Testis (tissue), 3 donors: Measurements from ENCODE around the gene ARMC2. TPM values are rescaled to one million over a fixed set of nuclear protein-coding genes. Genes with fewer than 3 reads are reported as not detected.

Source experiments
- DNase-seq: peaks from one replicate; pipeline ENCODE4 v3.0.0-alpha.2; 2019
- H3K27ac ChIP-seq, 2 donors: fragments of 200-600 bp; sonication (generic); one replicate each; pipeline ENCODE4 v1.5.1; 2019
- H3K27me3 ChIP-seq: fragments of 200-600 bp; sonication (generic); one replicate; pipeline ENCODE4 v1.5.1; 2019
- H3K36me3 ChIP-seq: fragments of 200-600 bp; sonication (generic); one replicate; pipeline ENCODE4 v1.5.1; 2017; ENCODE audit warnings: low read depth; ENCODE audit errors: missing control alignments
- H3K4me1 ChIP-seq: fragments of 200-600 bp; sonication (generic); one replicate; pipeline ENCODE4 v1.5.1; 2019
- H3K4me3 ChIP-seq, 2 donors: fragments of 200-600 bp; sonication (generic); one replicate each; pipeline ENCODE4 v1.5.1; 2017 to 2019
- H3K9me3 ChIP-seq: fragments of 200-600 bp; sonication (generic); one replicate; pipeline ENCODE4 v1.5.1; 2017
- POLR2A ChIP-seq: fragments of 450-650 bp; IDR thresholded peaks from one replicate; pipeline ENCODE4 v1.6.1; 2017; ENCODE audit warnings: antibody characterized with exemption, mild to moderate bottlenecking, moderate library complexity
- WGBS, 2 donors: methylation state at CpG; one replicate each; pipeline ENCODE4 v1.1.5; 2018; 5-methylcytosine and 5-hydroxymethylcytosine counted together
- intact Hi-C: fragments of 100-400 bp; cut with DNase I; formaldehyde crosslinking; loops from one replicate; pipeline ENCODE4 v1.15.1; 2023; ENCODE audit warnings: low total_unique reads
- polyA plus RNA-seq: library from polyadenylated mRNA; stranded (reverse); fragments of 350-450 nt; fragmentation: Illumina TruSeq; extraction: RNeasy Lipid Tissue Mini Kit (QIAGEN cat#74804); gene quantifications from one replicate; pipeline ENCODE4 v1.2.3, GENCODE V29; 2014; ENCODE audit warnings: low read depth, low replicate concordance; ENCODE audit not compliant: insufficient read depth
- total RNA-seq, 2 donors: library from RNA; depleted of rRNA; stranded (reverse); fragments of >200 nt; gene quantifications; one replicate each; pipeline ENCODE4 v1.2.3, GENCODE V29; 2016
- TF ChIP-seq, protein P1 (sequence below), 3 experiments: fragments of 450-650 bp in 2 of 3; fragments of 200-600 bp in 1 of 3; sonication (generic) in 1 of 3; IDR thresholded peaks; one replicate each; pipeline ENCODE4 v1.5.1; 2016 to 2019; ENCODE audit warnings: antibody characterized with exemption in 3 of 3, mild to moderate bottlenecking in 2 of 3, moderate library complexity in 1 of 3

Gene ARMC2
- total and polyA plus RNA-seq, 3 donors from 2014 or later: 24.0 to 78.6 (median 51.4) TPM

DNA sequence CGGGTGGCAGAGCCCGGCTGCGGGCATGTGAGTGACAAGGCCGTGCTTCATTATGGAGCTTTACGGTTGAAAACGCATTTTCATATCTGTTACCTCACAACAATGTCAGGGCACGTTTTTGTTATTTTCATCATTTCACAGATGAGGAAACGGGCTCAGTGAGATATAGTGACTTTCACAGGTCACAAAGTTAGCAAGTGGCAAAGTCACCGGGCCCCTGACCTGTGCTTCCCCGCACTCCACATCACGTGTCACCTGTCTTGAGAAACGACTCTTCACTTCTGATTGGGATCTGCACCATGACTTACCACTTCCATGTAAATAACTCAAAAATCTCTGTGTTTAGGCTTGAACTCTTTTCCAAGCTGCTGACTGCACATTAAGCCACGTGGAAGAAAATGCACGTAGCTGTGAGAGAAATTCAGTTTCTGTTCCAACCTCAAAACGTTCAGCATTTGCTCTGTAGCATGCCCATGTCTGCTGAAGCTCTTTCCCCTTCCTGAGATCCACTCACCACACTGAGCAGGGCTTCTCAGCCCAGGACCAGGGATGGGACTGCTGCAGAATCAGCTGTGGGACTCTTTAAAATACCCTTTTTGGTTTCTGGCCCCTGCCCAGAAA, 107.2 kb downstream of the ARMC2 start:
- H3K4me1 ChIP-seq: peaks cover 12% of the 10 kb centered on the region
- no peaks in the 10 kb centered on the region for H3K36me3 ChIP-seq
- DNase-seq: no peak
- TF ChIP-seq POLR2A: no peak
- TF ChIP-seq, protein P1, sequence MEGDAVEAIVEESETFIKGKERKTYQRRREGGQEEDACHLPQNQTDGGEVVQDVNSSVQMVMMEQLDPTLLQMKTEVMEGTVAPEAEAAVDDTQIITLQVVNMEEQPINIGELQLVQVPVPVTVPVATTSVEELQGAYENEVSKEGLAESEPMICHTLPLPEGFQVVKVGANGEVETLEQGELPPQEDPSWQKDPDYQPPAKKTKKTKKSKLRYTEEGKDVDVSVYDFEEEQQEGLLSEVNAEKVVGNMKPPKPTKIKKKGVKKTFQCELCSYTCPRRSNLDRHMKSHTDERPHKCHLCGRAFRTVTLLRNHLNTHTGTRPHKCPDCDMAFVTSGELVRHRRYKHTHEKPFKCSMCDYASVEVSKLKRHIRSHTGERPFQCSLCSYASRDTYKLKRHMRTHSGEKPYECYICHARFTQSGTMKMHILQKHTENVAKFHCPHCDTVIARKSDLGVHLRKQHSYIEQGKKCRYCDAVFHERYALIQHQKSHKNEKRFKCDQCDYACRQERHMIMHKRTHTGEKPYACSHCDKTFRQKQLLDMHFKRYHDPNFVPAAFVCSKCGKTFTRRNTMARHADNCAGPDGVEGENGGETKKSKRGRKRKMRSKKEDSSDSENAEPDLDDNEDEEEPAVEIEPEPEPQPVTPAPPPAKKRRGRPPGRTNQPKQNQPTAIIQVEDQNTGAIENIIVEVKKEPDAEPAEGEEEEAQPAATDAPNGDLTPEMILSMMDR (IDR thresholded peaks at IDR 0.05): no peak
- H3K27me3 ChIP-seq: no peaks in the 10 kb centered on the region
- H3K9me3 ChIP-seq: no peaks in the 10 kb centered on the region
- intact Hi-C loops: no loop called here
- 82 to 88% methylated on average over 15 of the region's 15 CpGs for WGBS, 2 donors
- no peak overlapping the region for H3K4me3 ChIP-seq
- H3K27ac ChIP-seq: no peak overlapping the region

DNA sequence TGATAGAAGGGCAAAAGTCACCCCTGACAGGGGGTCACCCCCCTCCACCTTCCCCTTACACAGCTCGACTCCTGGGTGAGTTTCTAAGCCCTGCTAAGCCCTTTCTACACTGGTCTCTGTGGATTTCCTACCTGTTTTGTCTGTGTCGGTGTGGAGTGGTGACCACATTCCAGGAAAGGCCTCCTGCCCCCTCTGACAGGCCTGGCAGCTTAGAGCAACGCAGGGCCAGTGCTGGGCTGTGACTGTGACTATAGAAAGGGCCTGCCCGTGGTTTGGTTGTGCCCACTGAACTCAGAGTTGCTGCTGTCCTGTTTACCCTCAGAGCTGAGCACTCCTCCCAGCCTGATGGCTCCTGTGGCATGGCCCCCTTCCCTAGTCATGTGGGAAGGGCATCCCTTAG, 109.0 kb downstream of the ARMC2 start:
- no peak for DNase-seq
- H3K9me3 ChIP-seq: no peaks in the 10 kb centered on the region
- TF ChIP-seq, protein P1 (IDR thresholded peaks at IDR 0.05): no peak
- no peak for TF ChIP-seq POLR2A
- H3K36me3 ChIP-seq: no peaks in the 10 kb centered on the region
- H3K27me3 ChIP-seq: no peaks in the 10 kb centered on the region
- no peak overlapping the region for H3K27ac ChIP-seq
- intact Hi-C loops: no loop called here
- H3K4me1 ChIP-seq: peaks cover 17% of the 10 kb centered on the region
- 92 to 94% methylated on average over 3 to 4 of the region's 4 CpGs for WGBS, 2 donors
- no peak overlapping the region for H3K4me3 ChIP-seq

DNA sequence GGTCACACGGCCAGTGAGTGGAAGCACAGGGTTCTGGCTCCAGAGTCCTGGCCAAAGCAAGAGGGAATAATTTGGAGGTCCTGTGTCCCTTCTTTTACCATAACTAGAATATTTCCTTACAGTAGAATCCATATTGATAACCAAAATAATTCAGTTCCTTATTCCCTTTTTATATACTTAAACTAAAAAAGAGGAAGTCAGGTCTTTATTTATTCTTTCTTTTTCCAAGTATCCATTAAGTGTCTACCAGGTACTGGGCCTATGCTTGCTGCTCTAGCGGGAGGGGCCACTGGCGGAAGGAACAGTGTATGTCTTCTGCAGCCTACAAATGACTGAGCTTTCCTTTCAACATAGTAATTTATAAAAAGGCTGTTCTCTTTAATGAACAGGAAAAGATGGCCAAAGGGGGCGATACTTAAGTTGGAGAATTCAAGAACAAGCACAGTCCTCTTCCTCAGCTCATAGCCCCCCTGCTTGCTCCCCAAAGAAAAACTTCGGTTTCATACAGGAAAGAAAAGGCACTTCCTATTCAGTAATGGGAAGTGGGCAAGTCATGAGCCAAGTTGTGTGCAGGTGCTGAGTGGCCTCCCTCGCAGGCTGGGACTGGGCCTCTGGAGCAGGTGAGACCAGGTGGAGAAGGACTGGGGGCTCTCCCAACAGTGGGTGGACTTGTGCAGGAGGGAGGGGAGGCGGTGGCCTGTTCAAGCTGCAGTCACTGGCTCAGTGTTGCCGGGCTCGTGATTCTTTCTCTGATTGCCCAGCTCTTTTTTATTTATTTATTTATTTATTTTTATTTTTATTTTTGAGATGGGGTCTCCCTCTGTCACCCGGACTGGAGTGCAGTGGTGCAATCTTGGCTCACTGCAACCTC, 110.9 kb downstream of the ARMC2 start:
- Histone ChIP-seq H3K36me3 (no peaks in the 10 kb centered on the region), H3K4me3 (no peak overlapping the region), H3K27ac (peak overlapping the region in 1 of 2 donors; percentile 92), H3K4me1 (peaks cover 17% of the 10 kb centered on the region), H3K27me3 (no peaks in the 10 kb centered on the region), H3K9me3 (no peaks in the 10 kb centered on the region)
- WGBS, 2 donors: 86 to 90% methylated on average over 10 of the region's 10 CpGs
- intact Hi-C loops: no loop called here
- TF ChIP-seq POLR2A: no peak
- TF ChIP-seq, protein P1 (IDR thresholded peaks at IDR 0.05): no peak
- no peak for DNase-seq

DNA sequence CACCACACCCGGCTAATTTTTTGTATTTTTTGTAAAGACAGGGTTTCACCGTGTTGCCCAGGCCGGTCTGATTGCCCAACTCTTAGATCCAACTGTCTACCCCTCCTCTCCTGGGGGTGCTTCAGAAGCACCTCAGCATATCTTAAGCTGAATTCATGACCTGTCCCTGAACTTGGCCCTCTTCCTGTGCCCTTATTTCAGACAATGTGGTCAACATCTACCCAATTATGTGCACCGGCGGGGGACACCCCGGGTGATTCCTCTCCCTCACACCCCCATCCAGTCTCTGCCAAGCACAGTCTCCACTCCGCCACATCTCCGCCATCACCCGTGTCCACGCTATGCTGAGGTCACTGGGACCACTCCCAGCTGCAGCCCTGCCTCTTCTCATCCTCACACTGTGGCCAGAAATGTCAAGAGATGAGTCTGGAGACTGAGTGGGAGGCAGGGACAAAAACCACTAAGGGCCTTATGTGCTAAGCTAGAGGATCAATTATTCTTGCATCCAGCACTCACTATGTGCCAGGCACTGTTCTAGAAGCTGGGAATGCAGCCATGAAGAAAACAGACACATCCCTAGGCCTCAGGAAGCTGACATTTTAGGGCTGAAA, 111.9 kb downstream of the ARMC2 start:
- H3K9me3 ChIP-seq: no peaks in the 10 kb centered on the region
- peak overlapping the region; percentile 82 to 92 for H3K27ac ChIP-seq
- 47 to 68% methylated on average over 10 of the region's 10 CpGs for WGBS, 2 donors
- no peaks in the 10 kb centered on the region for H3K36me3 ChIP-seq
- peak; percentile 23 for DNase-seq
- intact Hi-C loops: no loop called here
- TF ChIP-seq, protein P1 (IDR thresholded peaks at IDR 0.05): no peak
- TF ChIP-seq POLR2A: no peak
- H3K4me1 ChIP-seq: peaks cover 17% of the 10 kb centered on the region
- no peaks in the 10 kb centered on the region for H3K27me3 ChIP-seq
- H3K4me3 ChIP-seq: no peak overlapping the region
